GM19193 (cell line): ENCODE data around the gene SLC1A2.

ENCODE experiments used
- POLR2A ChIP-seq: IDR thresholded peaks from 4 replicates; pipeline ENCODE4 v1.6.1; 2011; ENCODE audit not compliant: insufficient read depth, insufficient read length; ENCODE audit errors: extremely low read depth

SLC1A2 gene

GRCh38 chr11:35348898-35349687, 70.3 kb downstream of the SLC1A2 start:
- no peak for TF ChIP-seq POLR2A

GRCh38 chr11:35347921-35348331, 71.4 kb downstream of the SLC1A2 start:
- no peak for TF ChIP-seq POLR2A

GRCh38 chr11:35347173-35347878, 72.0 kb downstream of the SLC1A2 start:
- no peak for TF ChIP-seq POLR2A

GRCh38 chr11:35346472-35347156, 72.7 kb downstream of the SLC1A2 start:
- no peak for TF ChIP-seq POLR2A

- no peak for TF ChIP-seq POLR2A
Observed at GRCh38 chr11:35344681-35345574, 74.4 kb downstream of the SLC1A2 start.

GRCh38 chr11:35343033-35343598, 76.2 kb downstream of the SLC1A2 start:
- TF ChIP-seq POLR2A, result no peak

GRCh38 chr11:35340715-35341114, 78.6 kb downstream of the SLC1A2 start:
- no peak for TF ChIP-seq POLR2A

- no peak for TF ChIP-seq POLR2A
Observed at GRCh38 chr11:35340071-35340470, 79.3 kb downstream of the SLC1A2 start.

GRCh38 chr11:35338921-35339320, 80.4 kb downstream of the SLC1A2 start:
- TF ChIP-seq POLR2A, result no peak

GRCh38 chr11:35337914-35338305, 81.4 kb downstream of the SLC1A2 start:
- no peak for TF ChIP-seq POLR2A

GRCh38 chr11:35337136-35337913, 82.0 kb downstream of the SLC1A2 start:
- no peak for TF ChIP-seq POLR2A

- no peak for TF ChIP-seq POLR2A
Observed at GRCh38 chr11:35336726-35337125, 82.6 kb downstream of the SLC1A2 start.

GRCh38 chr11:35335226-35335625, 84.1 kb downstream of the SLC1A2 start:
- no peak for TF ChIP-seq POLR2A
